Activated effector memory CD4-positive, alpha-beta T cell treated with anti-CD3 and anti-CD28 coated beads, Interleukin-2, amount 50 U/mL, for 16 hours (primary cell): ENCODE measurements around the gene CYFIP1.

Source experiments
- DNase-seq: peaks from one replicate; pipeline ENCODE4 v3.0.0-alpha.2; 2020

The CYFIP1 gene

GRCh38 chr15:22863356-22863755, 116.8 kb downstream of the CYFIP1 start:
- no peak for DNase-seq

GRCh38 chr15:22861161-22861560, 119.0 kb downstream of the CYFIP1 start:
- no peak for DNase-seq

- no peak for DNase-seq
Observed at GRCh38 chr15:22856659-22857058, 123.5 kb downstream of the CYFIP1 start.

DNA sequence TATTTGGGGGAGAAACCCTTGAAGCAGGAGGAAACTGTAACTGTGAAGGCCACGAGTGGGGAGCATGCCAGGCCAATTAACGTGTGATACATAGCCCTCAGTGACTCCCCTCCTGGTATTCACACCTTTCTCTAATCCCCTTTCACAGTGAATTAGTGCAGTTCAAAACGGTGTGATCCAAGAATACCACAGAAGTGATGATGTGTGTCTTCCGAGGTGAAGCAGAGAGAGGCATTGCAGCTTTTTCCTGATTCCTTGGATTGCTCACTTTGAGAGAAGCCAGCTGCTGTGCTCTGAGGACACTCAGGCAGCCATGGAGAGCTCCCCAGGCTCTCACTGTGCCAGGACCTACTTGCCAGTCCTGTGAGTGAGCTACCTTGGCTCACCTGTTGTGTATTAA, 124.4 kb downstream of the CYFIP1 start:
- DNase-seq = no peak

DNA sequence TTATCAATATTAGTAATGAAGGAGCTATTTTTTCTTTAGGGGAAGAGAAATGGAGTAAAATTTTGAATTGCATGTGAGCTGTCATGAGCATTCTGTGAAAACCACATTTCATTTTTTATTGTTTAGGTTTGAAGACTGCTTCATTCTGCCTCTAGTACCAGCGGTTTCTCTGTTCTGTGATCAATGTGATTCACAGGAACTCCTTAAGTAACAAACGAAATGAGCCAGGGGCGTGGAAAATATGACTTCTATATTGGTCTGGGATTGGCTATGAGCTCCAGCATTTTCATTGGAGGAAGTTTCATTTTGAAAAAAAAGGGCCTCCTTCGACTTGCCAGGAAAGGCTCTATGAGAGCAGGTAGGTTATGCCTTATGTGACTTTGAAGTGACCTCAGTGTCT, 128.7 kb downstream of the CYFIP1 start:
- DNase-seq = no peak

- DNase-seq = no peak
Observed at GRCh38 chr15:22850055-22850454, 130.1 kb downstream of the CYFIP1 start.

DNA sequence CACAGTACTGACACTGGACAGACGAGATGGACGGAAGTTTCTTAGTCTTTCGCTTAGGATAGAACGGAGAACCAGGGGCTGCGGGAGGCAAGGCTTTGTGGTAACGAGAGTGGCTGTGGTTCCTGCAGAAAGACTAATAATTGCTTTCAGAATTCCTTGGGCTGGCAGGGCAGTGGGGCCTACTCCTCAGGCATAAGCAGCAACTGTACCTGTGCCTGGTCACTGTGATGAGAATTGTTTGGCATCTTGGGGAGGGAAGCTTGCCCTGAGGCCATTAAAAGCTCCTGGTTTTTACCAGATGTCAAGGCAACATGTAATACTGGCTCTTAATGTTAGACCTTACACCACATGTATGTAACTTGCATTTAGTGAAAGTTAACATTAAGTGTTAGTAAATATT, 134.1 kb downstream of the CYFIP1 start:
- DNase-seq = no peak

- DNase-seq = no peak
Observed at GRCh38 chr15:22845289-22845900, 134.8 kb downstream of the CYFIP1 start.

- no peak for DNase-seq
Observed at GRCh38 chr15:22844421-22845288, 135.5 kb downstream of the CYFIP1 start.

DNA sequence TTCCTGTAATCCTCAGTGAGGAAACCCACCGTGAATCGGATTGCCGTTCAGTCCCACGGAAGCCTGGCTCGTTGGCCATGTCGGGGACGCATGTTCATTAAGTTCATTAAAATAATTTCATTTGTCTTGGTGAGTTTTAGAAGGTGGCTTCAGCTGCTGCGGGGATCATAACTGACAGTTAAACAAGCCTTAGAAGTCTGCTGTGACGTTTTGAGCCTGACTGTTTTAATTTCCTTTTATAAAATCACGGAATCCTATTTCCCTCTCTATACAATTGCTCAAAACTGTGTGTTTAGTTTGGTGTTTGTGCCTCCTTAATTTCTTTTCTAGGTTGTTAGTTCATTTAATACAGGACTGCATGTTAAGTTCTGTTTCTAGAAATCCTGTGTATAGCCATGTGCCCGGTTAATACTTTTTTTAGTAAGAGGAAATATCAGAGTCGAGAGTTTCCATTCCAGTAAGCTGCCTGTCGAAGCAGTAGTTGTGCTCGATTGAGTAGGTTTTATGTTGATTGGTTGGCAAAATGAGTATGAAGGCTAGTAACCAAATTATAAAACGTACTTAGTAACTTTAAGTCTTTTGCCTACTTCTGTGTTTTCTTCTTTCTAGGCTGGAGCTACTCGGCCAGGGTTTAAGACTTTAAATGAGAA, 141.0 kb downstream of the CYFIP1 start:
- no peak for DNase-seq

DNA sequence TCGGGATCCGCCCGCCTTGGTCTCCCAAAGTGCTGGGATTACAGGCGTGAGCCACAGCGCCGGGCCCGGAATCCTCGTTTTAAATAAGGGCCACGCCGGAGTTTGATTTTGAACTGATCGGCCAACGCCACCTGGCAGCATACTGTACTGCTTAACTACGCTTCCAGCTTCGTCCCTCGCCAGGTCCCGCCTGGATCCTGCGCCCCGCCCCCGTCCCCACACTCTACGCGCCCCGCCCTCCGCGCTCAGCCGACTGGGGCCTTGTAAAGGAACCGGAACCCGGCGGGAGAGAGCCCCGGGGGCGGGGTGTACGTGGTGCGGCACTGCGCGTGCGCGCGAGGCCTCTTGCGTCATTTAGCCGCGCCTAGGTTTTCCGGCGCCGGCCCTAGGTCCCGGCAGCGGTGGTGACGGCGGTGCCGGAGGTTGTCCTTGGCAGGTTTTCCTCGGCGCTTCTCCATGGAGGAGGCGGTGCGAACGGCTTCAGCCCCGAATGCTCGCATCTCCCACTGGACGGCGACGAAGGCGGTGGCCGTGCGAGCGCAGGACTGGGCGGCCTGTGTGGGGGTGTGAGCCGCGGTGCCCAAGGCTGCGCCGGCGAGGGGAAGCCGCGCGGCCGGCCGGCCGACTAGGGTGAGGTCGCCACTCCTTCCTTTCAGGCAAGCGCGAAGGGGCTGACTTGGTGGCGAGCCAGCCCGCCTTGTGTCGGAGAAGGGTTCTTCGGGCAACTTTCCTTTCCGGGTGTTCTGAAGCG, 141.7 kb downstream of the CYFIP1 start, which contains the start of gene NIPA2:
TSS of gene NIPA2 (plus strand) at position 375 of the 751 bp plus-strand sequence. CDS start 13,066 bp downstream, outside the sequence.
- DNase-seq = peak; percentile 100

DNA sequence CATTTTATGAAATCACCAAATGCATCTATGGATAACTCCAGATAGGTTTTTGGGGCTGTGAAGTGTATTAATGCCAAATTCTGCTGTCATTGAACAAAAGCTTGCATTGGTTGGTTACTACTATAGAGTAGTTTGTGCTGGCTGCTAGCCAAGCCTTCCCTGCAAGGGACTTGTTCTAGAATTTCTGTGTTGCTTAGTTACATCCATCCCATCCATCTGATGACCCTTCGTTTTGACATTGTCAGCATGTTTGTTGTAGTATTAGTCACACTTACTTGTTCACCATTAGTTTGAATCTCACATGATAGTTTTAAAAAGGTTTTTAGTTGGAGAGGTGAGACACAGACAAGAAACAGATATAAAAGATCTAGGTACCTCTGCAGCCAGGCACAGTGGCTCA, 148.7 kb downstream of the CYFIP1 start:
- DNase-seq = no peak

- no peak for DNase-seq
Observed at GRCh38 chr15:22827125-22827524, 153.0 kb downstream of the CYFIP1 start.

DNA sequence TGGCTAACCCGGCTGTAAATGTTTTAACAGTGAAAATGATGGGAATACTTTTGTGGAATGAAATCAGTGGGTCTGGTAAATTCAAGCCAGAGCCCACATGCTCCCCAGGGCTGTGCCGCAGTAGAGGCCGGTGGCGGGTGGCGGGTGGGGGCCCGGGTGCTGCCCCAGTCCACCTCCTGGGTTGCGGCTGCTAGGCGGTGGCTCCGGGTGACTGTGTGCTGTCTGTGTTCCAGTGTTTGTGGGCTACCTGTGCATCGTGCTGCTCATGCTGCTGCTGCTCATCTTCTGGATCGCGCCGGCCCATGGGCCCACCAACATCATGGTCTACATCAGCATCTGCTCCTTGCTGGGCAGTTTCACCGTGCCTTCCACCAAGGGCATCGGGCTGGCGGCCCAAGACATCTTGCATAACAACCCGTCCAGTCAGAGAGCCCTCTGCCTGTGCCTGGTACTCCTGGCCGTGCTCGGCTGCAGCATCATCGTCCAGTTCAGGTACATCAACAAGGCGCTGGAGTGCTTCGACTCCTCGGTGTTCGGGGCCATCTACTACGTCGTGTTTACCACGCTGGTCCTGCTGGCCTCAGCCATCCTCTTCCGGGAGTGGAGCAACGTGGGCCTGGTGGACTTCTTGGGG, 156.6 kb downstream of the CYFIP1 start:
- DNase-seq = no peak

DNA sequence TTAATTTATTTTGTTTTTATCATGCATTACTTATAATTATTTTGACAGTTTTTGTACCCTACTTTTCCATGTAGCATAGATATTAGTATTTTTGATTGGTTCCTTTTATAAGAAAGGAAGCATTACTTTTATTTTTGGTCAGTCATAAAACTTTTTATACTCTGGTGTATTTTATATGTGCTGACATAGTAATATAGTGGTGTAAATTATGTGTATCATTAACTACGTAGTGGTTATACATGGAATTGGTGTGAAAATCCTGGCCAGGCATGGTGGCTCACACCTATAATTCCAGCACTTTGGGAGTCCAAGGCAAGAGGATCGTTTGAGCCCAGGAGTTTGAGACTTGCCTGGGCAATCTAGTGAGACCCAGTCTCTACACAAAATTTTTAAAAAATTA, 160.5 kb downstream of the CYFIP1 start:
- DNase-seq = no peak
